GM21825 (cell line): ENCODE results near the gene HDAC8.

Source experiments
- ATAC-seq: cut with Tn5 transposase; IDR thresholded peaks from one replicate; pipeline ENCODE4 v1.9.1; 2021; ENCODE audit warnings: mild to moderate bottlenecking, moderate library complexity; ENCODE audit not compliant: unreplicated experiment

HDAC8 gene

DNA sequence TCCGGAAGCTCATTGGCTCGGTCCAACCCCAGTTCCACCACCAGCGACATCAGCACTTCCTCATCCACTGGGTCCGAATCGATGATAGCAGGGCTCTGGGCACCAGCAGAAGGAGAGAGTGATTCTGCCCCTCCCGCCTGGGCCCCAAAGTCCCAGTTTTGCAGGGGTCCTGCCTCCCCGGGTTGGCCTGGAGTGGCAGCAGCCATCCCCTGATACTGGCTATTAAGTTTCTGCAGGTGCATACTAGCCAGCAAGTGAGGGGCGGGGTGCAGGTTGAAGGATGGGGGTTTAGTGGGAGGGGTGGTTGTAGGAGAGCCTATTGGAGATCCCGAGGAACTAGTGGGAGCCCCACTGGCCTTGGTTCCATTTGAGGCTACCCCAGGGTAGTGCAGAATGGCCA, 270.9 kb downstream of the HDAC8 start:
- ATAC-seq: no peak

DNA sequence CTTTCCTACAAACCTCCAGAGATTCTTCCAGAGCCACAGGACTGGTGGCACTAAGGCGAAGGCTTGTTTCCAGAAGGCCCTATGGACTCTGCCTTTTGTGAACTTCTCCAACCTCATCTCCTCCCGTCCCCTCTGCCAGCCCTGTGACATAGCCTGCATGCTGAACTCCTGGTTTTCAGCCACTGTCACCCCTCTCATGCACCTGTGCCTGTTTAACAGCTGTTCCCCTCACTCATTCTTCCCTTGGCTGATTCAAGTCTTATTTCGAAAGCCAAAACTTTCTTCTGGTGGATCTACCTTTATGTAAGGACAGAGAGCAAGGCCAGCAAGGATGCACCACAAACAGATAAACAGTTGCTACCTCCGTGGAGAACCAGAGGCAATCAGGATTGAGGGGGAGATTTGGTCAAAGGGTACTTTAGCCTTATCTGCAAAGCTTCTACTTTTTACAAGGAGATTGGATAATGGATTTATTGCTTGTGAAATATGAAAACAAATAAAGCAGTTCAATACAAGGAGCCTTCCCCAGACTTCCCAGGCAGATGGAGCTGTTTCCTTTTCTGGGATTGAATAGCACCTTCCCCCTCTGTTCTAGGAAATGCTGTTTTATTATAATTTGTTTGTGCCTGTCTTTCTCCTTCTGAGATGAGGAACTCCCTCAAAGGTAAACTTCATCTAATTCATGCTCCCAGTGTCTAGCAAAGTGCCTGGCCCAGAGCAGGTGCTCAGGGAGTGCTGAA, 272.6 kb downstream of the HDAC8 start:
- ATAC-seq: no peak

DNA sequence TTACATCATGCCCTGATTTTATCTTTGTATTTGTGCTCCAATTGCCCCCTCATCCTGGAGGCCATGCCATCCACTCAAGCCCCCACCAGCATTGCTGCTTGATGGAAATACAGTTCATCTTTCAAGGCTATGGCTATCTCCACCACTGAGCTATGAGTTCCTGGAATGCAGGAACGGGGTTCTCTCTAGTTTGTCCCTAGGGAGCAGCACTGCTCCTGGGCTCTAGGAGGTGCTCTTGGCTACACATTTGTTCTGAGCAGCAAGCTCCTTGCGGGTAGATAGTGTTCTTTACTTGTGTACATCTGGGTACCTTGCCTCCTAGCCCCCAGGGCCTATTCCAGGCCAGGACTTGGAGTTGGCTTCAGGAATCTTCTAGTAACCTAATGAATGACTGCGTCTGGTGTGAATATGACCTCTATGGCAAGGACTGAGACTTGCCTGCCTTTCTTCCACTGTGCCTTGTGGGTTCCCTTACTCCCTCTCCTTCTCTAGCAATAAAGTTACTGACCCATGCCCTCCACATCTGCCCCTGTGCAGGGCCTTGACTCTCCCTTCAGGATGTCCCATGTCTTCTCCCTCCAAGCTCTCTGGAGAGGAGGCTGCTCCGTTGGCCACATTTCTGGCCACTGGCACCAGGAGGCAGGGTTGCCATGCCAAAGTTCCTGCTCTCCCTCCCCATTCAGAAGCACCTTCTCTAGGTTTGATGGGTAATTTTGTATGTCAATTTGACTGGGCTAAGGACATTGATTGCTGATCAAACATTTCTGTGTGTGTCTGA, 274.5 kb downstream of the HDAC8 start:
- no peak for ATAC-seq

DNA sequence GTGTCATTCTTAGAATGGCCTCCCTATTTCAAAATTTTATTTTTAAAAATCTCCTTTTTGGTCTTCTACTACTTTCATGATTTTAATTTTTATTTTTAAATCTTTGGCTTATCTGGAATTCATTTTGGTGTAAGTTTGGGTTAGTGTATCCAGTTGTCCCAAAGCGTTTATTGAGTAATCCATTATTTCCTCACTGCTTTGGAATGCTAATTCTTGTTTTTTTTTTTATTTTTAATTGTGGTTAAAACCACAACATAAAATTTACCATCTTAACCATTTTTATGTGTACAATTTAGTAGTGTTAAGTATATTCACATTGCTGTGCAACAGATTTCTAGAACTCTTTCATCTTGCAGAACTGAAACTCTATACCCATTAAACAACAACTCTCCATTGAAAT, 275.7 kb downstream of the HDAC8 start:
- ATAC-seq: no peak

GRCh38 chrX:72295745-72296144, 276.9 kb downstream of the HDAC8 start:
- no peak for ATAC-seq

DNA sequence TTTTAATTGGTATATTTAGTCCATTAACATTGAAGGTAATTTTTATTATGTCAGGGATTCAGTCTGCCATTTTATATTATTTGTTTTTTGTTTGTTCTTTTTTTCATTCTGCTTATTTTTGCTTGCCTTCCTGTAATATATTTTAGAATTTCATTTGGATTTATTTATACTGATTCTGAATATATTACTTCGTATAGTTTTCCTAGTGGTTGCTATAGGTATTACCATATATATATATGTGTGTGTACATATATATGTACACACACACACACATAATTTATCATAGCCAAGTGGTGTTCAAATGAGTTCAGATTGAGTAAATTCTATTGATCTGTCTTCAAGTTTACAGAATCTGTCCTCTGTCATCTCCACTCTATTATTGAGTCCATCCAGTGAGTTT, 278.1 kb downstream of the HDAC8 start:
- ATAC-seq: no peak

GRCh38 chrX:72282302-72282701, 290.3 kb downstream of the HDAC8 start:
- ATAC-seq: no peak

DNA sequence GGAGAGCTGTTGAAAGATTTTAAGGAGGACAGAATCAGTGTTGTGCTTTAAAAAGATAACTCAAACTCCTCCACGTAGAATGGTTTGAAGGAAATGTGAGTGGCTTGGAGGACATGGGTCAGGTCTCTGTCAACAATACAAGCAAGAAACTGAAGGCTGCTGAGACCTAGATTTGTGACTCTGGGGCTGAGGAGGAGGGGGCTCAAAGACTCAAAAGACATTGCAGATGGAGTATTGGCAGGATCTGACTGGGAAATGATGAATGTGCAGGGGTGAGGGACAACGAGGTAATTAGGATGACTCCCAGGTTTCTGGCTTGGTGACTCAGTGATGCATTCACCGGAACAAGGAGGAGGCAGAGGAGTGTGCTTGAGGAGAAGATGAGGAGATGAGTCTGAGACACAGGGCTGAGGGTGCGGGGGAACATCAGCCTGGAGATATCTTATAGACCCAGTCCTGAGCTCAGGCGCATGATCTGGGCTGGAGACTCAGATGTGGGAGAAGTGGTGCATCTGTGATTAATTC, 292.3 kb downstream of the HDAC8 start:
- no peak for ATAC-seq
